ENCODE measurements around the gene CDK6.

The CDK6 gene

GRCh38 chr7:92708111-92709042 is 128.0 kb downstream of the CDK6 start:
- no peak for DNase-seq (ENCODE audit: low read depth in 2 of 2)

GRCh38 chr7:92707435-92707834 is 128.9 kb downstream of the CDK6 start:
- no peak for DNase-seq (ENCODE audit: low read depth in 2 of 2)

- DNase-seq (ENCODE audit: low read depth in 2 of 2): no peak
Observed at GRCh38 chr7:92706563-92706962, 129.8 kb downstream of the CDK6 start.

GRCh38 chr7:92705831-92706230 is 130.5 kb downstream of the CDK6 start:
- DNase-seq (ENCODE audit: low read depth in 2 of 2): no peak

GRCh38 chr7:92704858-92705257 is 131.5 kb downstream of the CDK6 start:
- no peak for DNase-seq (ENCODE audit: low read depth in 2 of 2)

GRCh38 chr7:92702535-92702934 is 133.8 kb downstream of the CDK6 start:
- DNase-seq (ENCODE audit: low read depth in 2 of 2): no peak

GRCh38 chr7:92699966-92700514 is 136.3 kb downstream of the CDK6 start:
- DNase-seq (ENCODE audit: low read depth in 2 of 2): no peak

- DNase-seq (ENCODE audit: low read depth in 2 of 2): no peak
Observed at GRCh38 chr7:92699560-92699959, 136.8 kb downstream of the CDK6 start.

- DNase-seq (ENCODE audit: low read depth in 2 of 2): no peak
Observed at GRCh38 chr7:92698237-92698841, 138.0 kb downstream of the CDK6 start.

GRCh38 chr7:92697414-92697813 is 139.0 kb downstream of the CDK6 start:
- no peak for DNase-seq (ENCODE audit: low read depth in 2 of 2)

- no peak for DNase-seq (ENCODE audit: low read depth in 2 of 2)
Observed at GRCh38 chr7:92697012-92697411, 139.4 kb downstream of the CDK6 start.

GRCh38 chr7:92696584-92696983 is 139.8 kb downstream of the CDK6 start:
- no peak for DNase-seq (ENCODE audit: low read depth in 2 of 2)

GRCh38 chr7:92695308-92696261 is 140.8 kb downstream of the CDK6 start:
- DNase-seq (ENCODE audit: low read depth in 2 of 2): no peak

GRCh38 chr7:92694211-92694610 is 142.2 kb downstream of the CDK6 start:
- no peak for DNase-seq (ENCODE audit: low read depth in 2 of 2)

GRCh38 chr7:92693519-92693918 is 142.9 kb downstream of the CDK6 start:
- DNase-seq (ENCODE audit: low read depth in 2 of 2): no peak

GRCh38 chr7:92691578-92691977 is 144.8 kb downstream of the CDK6 start:
- DNase-seq (ENCODE audit: low read depth in 2 of 2): no peak

- DNase-seq (ENCODE audit: low read depth in 2 of 2): peak; percentile 14 to 57
Observed at GRCh38 chr7:92685136-92686042, 151.0 kb downstream of the CDK6 start.

- no peak for DNase-seq (ENCODE audit: low read depth in 2 of 2)
Observed at GRCh38 chr7:92684274-92684673, 152.1 kb downstream of the CDK6 start.

GRCh38 chr7:92682903-92683539 is 153.4 kb downstream of the CDK6 start:
- DNase-seq (ENCODE audit: low read depth in 2 of 2): no peak

GRCh38 chr7:92682330-92682729 is 154.0 kb downstream of the CDK6 start:
- no peak for DNase-seq (ENCODE audit: low read depth in 2 of 2)

Data from activated CD8-positive, alpha-beta memory T cell treated with anti-CD3 and anti-CD28 coated beads for 4 hours (primary cell).